Stimulated activated CD4-positive, alpha-beta T cell treated with anti-CD3 and anti-CD28 coated beads, Interleukin-1b, Interleukin-23, amount 100 ng/mL, for 48 hours (primary cell): Measurements from ENCODE around the gene CDKAL1.
"Not testable (repeated sequence)": the region's sequence is repeated elsewhere in the genome, so short reads cannot be mapped to it uniquely, and the experiment has no call there.

Experiments used
- DNase-seq: peaks from one replicate; pipeline ENCODE4 v3.0.0-alpha.2; 2020

The CDKAL1 gene

DNA sequence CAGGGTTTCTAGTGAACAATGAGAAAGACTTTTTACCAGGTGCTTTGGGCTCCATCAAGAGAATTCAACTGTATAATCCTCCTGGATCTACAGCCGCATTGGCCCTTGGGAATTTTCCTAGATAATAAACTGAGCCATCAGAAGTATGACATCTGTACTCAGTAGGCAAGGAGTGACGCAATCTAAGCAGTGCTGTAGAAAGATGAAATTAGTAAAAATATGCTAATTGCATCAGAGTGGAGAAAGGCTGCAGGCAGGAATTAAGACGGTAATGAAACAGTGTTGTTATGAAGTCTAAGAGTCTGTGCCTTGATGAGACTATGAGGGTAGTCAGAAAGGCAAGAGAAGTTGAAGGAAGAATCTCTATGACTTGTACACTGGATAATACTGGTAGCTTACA is 551.4 kb downstream of the CDKAL1 start:
- DNase-seq, result no peak

GRCh38 chr6:21087188-21087587 is 552.9 kb downstream of the CDKAL1 start:
- DNase-seq, result no peak

DNA sequence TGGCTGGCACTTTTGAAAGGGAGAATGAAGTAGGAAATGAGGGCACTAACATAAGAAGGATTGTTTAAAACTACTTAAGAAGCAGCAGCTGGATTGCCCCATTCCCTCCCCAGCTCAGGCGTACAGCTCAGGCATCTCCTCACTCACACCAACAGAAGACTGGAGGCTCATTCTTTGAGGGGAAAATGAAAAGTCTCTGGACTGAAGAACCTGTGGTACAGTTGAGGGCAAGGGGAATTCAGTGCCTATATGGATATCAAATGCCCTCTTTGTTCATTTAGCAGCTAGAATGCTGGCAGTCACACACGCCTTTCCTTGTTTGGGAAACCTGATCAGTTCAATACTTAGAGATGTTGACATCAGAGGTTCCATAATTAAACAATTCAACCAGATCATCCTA is 557.2 kb downstream of the CDKAL1 start:
- DNase-seq, result no peak

DNA sequence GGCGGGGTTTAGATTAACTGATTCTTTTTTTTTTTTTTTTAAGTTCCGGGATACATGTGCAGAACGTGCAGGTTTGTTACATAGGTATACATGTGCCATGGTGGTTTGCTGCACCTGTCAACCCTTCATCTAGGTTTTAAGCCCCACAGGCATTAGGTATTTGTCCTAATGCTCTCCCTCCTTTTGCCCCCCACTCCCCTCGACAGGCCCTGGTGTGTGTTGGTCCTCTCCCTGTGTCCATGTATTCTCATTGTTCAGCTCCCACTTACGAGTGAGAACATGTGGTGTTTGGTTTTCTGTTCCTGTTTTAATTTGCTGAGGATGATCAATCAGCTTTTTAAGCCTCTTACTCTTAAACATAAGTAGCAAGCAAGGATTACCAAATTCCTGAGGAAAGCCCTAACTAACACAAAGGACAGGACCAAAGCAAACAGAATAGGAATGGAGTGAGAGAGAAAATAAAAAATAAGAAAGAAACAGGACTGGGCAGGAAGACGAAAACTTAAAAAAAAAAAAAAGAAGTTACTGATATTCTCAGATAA is 558.0 kb downstream of the CDKAL1 start:
- DNase-seq, result not testable (repeated sequence)

GRCh38 chr6:21095462-21095861 is 561.2 kb downstream of the CDKAL1 start:
- no peak for DNase-seq

- DNase-seq, result no peak
Observed at GRCh38 chr6:21098134-21098533, 563.9 kb downstream of the CDKAL1 start.

DNA sequence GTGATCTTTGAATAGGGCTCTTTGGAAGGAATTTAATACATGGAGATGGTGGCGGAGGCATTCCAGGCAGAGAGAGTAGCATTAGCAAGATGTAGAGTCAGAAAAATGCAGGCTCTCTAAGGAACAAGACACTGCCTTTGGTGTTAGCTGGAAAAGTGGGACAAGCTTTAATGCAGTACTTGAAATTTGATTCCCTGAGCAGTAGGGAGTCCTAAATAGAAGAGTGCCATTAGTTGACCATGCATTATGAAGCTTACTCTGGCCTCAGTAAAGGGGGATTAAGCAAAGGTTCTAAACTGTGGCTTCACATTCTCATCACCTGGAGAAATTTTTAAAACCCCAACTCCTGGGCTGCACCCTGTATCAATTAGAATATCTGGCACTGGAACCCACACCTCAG is 564.5 kb downstream of the CDKAL1 start:
- no peak for DNase-seq

DNA sequence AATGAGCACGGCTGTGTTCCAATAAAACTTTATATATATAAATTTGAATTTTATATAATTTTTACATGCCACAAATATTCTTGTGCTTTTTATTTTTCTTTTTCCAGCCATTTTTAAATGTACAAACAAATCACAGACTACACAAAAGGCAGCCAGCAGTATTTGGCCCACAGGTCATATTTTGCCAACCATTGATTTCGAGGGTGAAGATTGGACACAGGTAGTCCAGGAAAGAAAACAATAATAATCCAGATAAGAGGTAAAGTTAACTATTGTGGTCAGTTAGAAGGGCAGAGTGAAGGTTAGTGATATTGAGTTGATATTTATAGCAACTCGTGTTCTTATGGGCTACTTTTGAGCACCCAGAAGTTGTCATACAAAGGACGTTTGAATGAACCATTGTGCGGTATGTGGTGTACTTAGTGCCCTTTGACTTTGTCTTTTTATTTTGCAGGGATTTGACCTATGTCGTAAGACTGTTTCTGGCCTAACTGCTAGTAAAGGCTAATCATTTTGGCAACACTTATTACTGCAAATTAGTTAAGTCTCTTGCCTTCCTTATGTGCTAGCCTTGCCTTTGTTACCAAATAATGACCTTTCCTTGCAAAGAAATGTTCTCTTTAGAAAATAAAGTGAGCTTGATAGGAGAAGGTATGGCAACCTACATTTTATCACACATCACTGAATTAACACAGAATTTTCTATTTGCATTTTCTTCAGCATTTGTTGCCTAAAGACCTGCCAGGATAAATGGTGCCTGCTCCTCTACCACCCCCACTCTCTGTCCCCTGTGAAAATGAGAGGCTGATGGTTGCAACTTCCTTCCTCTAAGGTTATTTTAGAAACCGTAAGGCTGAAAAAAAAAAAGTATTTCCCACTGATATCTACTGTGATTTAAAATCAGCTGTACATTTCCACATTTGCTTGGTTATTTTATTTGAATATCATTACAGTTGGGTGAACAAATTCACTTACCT is 565.4 kb downstream of the CDKAL1 start:
- no peak for DNase-seq

GRCh38 chr6:21100991-21101390 is 566.7 kb downstream of the CDKAL1 start:
- no peak for DNase-seq

DNA sequence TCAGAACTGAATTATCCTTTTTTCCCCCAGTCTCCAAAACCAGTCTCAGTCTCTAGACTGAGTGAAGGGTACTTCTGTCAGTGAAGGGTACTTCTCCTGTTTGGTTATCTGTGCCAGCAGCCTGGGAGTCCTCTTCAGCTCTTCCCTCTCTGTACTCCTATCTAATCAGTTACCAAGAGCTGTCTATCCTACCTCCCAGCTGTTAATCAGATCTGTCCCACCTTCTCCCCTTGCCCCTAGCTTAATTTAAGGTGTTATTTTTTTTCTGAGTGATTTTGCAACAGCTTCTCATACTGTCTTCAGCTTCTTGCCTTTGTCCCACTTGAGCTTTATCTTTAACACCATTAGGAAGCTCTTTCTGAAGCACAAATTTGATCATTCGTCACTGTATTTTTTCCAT is 567.4 kb downstream of the CDKAL1 start:
- DNase-seq, result no peak

DNA sequence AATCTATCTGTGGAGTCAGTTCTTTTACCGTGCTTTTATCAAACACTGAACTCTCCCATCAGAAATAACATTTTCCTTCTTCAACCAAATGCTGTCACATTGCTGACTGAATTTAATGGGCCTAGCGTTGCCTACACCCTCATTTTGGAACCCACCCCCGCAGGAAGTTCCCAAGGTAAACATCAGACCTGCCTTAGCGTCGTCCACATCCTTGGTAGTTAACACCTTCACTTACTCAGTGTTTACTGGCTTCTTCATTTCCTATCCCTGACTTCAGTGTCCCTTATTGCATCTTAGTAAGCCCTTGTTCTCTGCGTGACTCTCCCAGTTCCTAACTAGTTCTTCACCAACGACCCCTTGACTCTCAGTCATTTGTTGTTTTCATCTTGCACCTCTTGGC is 567.9 kb downstream of the CDKAL1 start:
- no peak for DNase-seq

GRCh38 chr6:21102624-21103023 is 568.4 kb downstream of the CDKAL1 start:
- DNase-seq, result no peak

- no peak for DNase-seq
Observed at GRCh38 chr6:21103626-21104224, 569.5 kb downstream of the CDKAL1 start.

GRCh38 chr6:21104288-21104687 is 570.0 kb downstream of the CDKAL1 start:
- no peak for DNase-seq

- DNase-seq, result no peak
Observed at GRCh38 chr6:21107796-21108195, 573.5 kb downstream of the CDKAL1 start.

- DNase-seq, result no peak
Observed at GRCh38 chr6:21109391-21110178, 575.3 kb downstream of the CDKAL1 start.

- no peak for DNase-seq
Observed at GRCh38 chr6:21110684-21111083, 576.4 kb downstream of the CDKAL1 start.

- no peak for DNase-seq
Observed at GRCh38 chr6:21111093-21111725, 577.0 kb downstream of the CDKAL1 start.

- DNase-seq, result no peak
Observed at GRCh38 chr6:21115111-21115510, 580.9 kb downstream of the CDKAL1 start.

DNA sequence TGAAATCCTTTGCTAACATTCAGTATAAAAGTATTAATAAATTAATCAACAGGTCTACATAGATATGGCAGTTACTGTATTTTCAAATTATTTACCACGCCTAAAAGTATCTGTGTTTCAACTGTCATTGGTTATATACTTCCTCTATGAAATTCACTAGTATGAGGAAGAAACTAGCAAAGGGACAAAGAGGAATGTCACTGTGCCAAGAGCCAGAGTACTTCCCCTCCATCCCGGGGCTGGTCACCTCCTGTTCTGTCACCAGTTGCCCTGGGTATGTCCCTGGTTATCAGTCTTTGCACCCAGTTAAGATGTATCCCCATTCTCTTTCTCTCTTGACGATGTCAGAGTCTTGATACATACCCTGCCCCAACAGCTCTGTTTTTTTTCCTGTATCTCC is 582.5 kb downstream of the CDKAL1 start:
- DNase-seq, result no peak

DNA sequence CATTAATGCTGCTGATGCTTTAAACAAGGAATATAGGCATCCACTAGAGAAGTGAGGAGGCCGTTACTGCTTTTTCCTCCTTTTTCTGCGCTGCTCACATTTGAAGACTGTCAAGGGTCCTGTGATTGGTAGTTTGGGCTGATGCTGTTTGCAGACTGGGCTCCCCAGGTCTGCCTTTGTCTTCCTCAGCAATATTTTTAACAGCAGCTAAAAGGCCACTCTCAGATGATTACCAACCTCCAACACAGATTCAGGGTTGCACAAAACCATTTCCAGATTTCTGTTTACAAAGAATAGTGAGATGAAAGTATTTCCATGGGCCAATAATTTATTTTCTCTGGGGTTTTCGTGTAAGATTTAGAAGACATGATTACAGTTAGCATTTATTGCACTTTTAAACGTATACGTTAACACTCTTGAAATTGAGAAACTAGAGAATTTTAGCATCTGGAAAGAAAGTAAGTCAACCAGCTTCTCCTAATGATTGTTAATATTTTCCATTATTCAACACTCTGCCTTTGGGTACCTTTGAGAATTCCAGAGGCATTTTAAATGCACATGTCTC is 584.0 kb downstream of the CDKAL1 start:
- DNase-seq, result no peak

DNA sequence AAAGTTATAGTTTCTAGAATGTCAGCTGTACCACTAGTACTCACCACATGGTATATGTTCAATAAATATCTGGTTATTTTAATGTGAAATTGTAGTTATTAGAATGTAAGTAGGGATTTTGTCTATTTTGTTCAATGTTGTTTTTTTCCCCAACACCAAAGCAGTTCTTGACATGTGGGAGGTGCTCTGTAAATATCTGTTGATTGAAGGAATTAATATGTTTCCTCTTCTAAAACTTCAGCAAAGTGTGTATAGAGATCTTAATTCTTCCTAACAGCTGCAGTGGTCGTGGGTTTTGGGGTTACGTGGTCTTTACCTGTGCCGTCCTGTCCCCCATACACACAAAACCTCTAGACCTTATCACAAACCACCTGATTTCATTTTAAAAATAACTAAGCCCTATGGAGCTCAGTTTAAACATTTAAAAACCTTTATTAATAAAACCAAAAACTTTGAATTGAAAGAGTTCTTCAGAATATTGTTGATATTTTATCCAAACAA is 587.4 kb downstream of the CDKAL1 start:
- no peak for DNase-seq
